SK-N-SH treated with all-trans-retinoic acid at 6 μM for 48 hours (cell line): ENCODE results near the gene ST6GALNAC1.

Experiments used
- ARNTL ChIP-seq: fragments of 450-650 bp; formaldehyde crosslinking; IDR thresholded peaks from 2 replicates; pipeline ENCODE4 v1.5.0; 2020; ENCODE audit warnings: low read depth, mild to moderate bottlenecking, moderate library complexity, borderline replicate concordance
- CREB5 ChIP-seq: fragments of 250-450 bp; sonication (Bioruptor Pico); IDR thresholded peaks from 2 replicates; pipeline ENCODE4 v1.5.1; 2020; ENCODE audit warnings: low read depth, mild to moderate bottlenecking, moderate library complexity
- ESRRG ChIP-seq: fragments of 250-450 bp; sonication (Bioruptor Pico); IDR thresholded peaks from 2 replicates; pipeline ENCODE4 v1.6.1; 2021; ENCODE audit warnings: mild to moderate bottlenecking
- GLIS3 ChIP-seq: fragments of 250-450 bp; sonication (Bioruptor Pico); IDR thresholded peaks from 2 replicates; pipeline ENCODE4 v1.5.0; 2020; ENCODE audit warnings: mild to moderate bottlenecking, moderate library complexity
- RARB ChIP-seq: fragments of 250-450 bp; sonication (Bioruptor Pico); IDR thresholded peaks from 2 replicates; pipeline ENCODE4 v1.8.0; 2021; ENCODE audit warnings: mild to moderate bottlenecking, moderate library complexity
- TOX ChIP-seq: fragments of 250-450 bp; sonication (Bioruptor Pico); IDR thresholded peaks from 2 replicates; pipeline ENCODE4 v1.8.0; 2021; ENCODE audit warnings: mild to moderate bottlenecking, moderate library complexity, borderline replicate concordance
- ZC3H10 ChIP-seq: fragments of 250-450 bp; sonication (Bioruptor Pico); IDR thresholded peaks from 2 replicates; pipeline ENCODE4 v1.5.1; 2021; ENCODE audit warnings: mild to moderate bottlenecking, moderate library complexity
- ZFP3 ChIP-seq: fragments of 250-450 bp; sonication (Bioruptor Pico); IDR thresholded peaks from 2 replicates; pipeline ENCODE4 v1.5.0; 2020; ENCODE audit warnings: mild to moderate bottlenecking, moderate library complexity
- ZNF565 ChIP-seq: fragments of 450-650 bp; formaldehyde crosslinking; conservative IDR thresholded peaks from 2 replicates; pipeline ENCODE4 v1.5.0; 2020; ENCODE audit warnings: low read depth, mild to moderate bottlenecking, moderate library complexity
- ZNF70 ChIP-seq: fragments of 450-650 bp; formaldehyde crosslinking; IDR thresholded peaks from 2 replicates; pipeline ENCODE4 v1.5.0; 2020; ENCODE audit warnings: mild to moderate bottlenecking, moderate library complexity
- ZNF8 ChIP-seq: fragments of 450-650 bp; formaldehyde crosslinking; IDR thresholded peaks from 2 replicates; pipeline ENCODE4 v1.5.0; 2020; ENCODE audit warnings: mild to moderate bottlenecking, moderate library complexity
- TF ChIP-seq, protein P1 (sequence below): fragments of 250-450 bp; sonication (Bioruptor Pico); IDR thresholded peaks from 2 replicates; pipeline ENCODE4 v1.8.0; 2020; ENCODE audit warnings: mild to moderate bottlenecking, moderate library complexity, borderline replicate concordance
- TF ChIP-seq, protein P2 (sequence below): fragments of 250-450 bp; sonication (Bioruptor Pico); IDR thresholded peaks from 2 replicates; pipeline ENCODE4 v1.5.1; 2021; ENCODE audit warnings: mild to moderate bottlenecking, moderate library complexity

- TF ChIP-seq, protein P1, sequence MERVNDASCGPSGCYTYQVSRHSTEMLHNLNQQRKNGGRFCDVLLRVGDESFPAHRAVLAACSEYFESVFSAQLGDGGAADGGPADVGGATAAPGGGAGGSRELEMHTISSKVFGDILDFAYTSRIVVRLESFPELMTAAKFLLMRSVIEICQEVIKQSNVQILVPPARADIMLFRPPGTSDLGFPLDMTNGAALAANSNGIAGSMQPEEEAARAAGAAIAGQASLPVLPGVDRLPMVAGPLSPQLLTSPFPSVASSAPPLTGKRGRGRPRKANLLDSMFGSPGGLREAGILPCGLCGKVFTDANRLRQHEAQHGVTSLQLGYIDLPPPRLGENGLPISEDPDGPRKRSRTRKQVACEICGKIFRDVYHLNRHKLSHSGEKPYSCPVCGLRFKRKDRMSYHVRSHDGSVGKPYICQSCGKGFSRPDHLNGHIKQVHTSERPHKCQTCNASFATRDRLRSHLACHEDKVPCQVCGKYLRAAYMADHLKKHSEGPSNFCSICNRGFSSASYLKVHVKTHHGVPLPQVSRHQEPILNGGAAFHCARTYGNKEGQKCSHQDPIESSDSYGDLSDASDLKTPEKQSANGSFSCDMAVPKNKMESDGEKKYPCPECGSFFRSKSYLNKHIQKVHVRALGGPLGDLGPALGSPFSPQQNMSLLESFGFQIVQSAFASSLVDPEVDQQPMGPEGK = no peak
- TF ChIP-seq RARB (CRISPR knock-in tag) = no peak
- TF ChIP-seq ZNF565 (CRISPR knock-in tag) = no peak
- no peak for TF ChIP-seq TOX (CRISPR knock-in tag)
- TF ChIP-seq CREB5 (CRISPR knock-in tag) = no peak
- TF ChIP-seq GLIS3 (CRISPR knock-in tag) = no peak
- no peak for TF ChIP-seq ZFP3
- TF ChIP-seq ZNF8 (CRISPR knock-in tag) = no peak
- TF ChIP-seq, protein P2, sequence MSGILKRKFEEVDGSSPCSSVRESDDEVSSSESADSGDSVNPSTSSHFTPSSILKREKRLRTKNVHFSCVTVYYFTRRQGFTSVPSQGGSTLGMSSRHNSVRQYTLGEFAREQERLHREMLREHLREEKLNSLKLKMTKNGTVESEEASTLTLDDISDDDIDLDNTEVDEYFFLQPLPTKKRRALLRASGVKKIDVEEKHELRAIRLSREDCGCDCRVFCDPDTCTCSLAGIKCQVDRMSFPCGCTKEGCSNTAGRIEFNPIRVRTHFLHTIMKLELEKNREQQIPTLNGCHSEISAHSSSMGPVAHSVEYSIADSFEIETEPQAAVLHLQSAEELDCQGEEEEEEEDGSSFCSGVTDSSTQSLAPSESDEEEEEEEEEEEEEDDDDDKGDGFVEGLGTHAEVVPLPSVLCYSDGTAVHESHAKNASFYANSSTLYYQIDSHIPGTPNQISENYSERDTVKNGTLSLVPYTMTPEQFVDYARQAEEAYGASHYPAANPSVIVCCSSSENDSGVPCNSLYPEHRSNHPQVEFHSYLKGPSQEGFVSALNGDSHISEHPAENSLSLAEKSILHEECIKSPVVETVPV (CRISPR knock-in tag) = no peak
- TF ChIP-seq ESRRG (CRISPR knock-in tag) = no peak
- TF ChIP-seq ARNTL (CRISPR knock-in tag) = no peak
- no peak for TF ChIP-seq ZNF70 (CRISPR knock-in tag)
- TF ChIP-seq ZC3H10 (CRISPR knock-in tag) = no peak
Observed at GRCh38 chr17:76631821-76632565, 11.6 kb downstream of the ST6GALNAC1 start.
